ENCODE results near the gene SYCE3. TPM values are rescaled to one million over a fixed set of nuclear protein-coding genes. Genes with fewer than 3 reads are reported as not detected.

Gene SYCE3
- total and polyA plus RNA-seq, 3 experiments from 2014 or later = not detected

- Mint-ChIP-seq H3K4me1 (peaks cover 11 to 32% (median 17%) of the 10 kb centered on the region in 3 donors), H3K4me3 (peak within 1 kb of the TSS; percentile 88 to 98 (median 94)), H3K36me3 (peaks cover 0 to 22% (median 0%) of the 10 kb centered on the region in 3 donors), H3K9me3 (no peaks in the 10 kb centered on the region), H3K27me3 (no peaks in the 10 kb centered on the region), H3K27ac (peak within 1 kb of the TSS; percentile 88 to 99 (median 96))
- DNase-seq = peak; percentile 97 to 99 (median 98)
- CTCF ChIA-PET = interaction anchor here (1.1 to 2.9 kb wide), 4 partner anchors 17 to 57 kb away, joined by 4 to 18 read pairs (median 8); partner anchors contain the start of genes SCO2 and SYCE3
- Histone ChIP-seq H3K36me3 (ENCODE audit: insufficient read depth, low read length) (peaks cover 5% of the 10 kb centered on the region), H3K4me1 (ENCODE audit: insufficient read depth, low read length) (peaks cover 19% of the 10 kb centered on the region), H3K27me3 (ENCODE audit: insufficient read depth, low read length, poor library complexity, severe bottlenecking) (no peaks in the 10 kb centered on the region), H3K27ac (ENCODE audit: low read depth, low read length) (peak within 1 kb of the TSS; percentile 94), H3K9me3 (ENCODE audit: low read length) (no peaks in the 10 kb centered on the region), H3K4me3 (ENCODE audit: low read length) (peak within 1 kb of the TSS; percentile 89)
- POLR2A ChIA-PET = interaction anchor here (0.6 to 1.9 kb wide), 8 partner anchors 35 to 85 kb away, joined by 3 to 14 read pairs (median 5); partner anchors contain the start of genes ARSA, LMF2, NCAPH2 and SCO2
Measured at GRCh38 chr22:50582493-50583293, 20.0 kb upstream of the SYCE3 start, which contains the start of gene CHKB. TSS of gene CHKB (minus strand) at chr22:50582849. CDS start at chr22:50582781, 68 bp downstream.

GRCh38 chr22:50581950-50582492 lies 19.3 kb upstream of the SYCE3 start:
- ChIA-PET POLR2A (interaction anchor here (0.6 to 1.9 kb wide), 7 partner anchors 34 to 84 kb away, joined by 3 to 14 read pairs (median 6); partner anchors contain the start of genes ARSA, LMF2, NCAPH2 and SCO2), CTCF (interaction anchor here (1.2 to 2.9 kb wide), 4 partner anchors 17 to 57 kb away, joined by 3 to 18 read pairs (median 8); partner anchors contain the start of genes SCO2 and SYCE3)
- Mint-ChIP-seq H3K4me3 (peak overlapping the region; percentile 88 to 98 (median 94)), H3K27me3 (no peaks in the 10 kb centered on the region), H3K27ac (peak overlapping the region; percentile 65 to 96 (median 90)), H3K9me3 (no peaks in the 10 kb centered on the region), H3K36me3 (peaks cover 0 to 25% (median 0%) of the 10 kb centered on the region in 3 donors), H3K4me1 (peaks cover 16 to 39% (median 22%) of the 10 kb centered on the region in 3 donors)
- no peaks in the 10 kb centered on the region for H3K27me3 ChIP-seq (ENCODE audit: insufficient read depth, low read length, poor library complexity, severe bottlenecking)
- peaks cover 19% of the 10 kb centered on the region for H3K4me1 ChIP-seq (ENCODE audit: insufficient read depth, low read length)
- peak overlapping the region; percentile 94 for H3K27ac ChIP-seq (ENCODE audit: low read depth, low read length)
- no peaks in the 10 kb centered on the region for H3K9me3 ChIP-seq (ENCODE audit: low read length)
- H3K36me3 ChIP-seq (ENCODE audit: insufficient read depth, low read length) = peaks cover 5% of the 10 kb centered on the region
- DNase-seq = peak in 1 of 5 donors; percentile 13
- H3K4me3 ChIP-seq (ENCODE audit: low read length) = peak overlapping the region; percentile 83

GRCh38 chr22:50581031-50581949 lies 18.6 kb upstream of the SYCE3 start:
- peak overlapping the region; percentile 94 for H3K27ac ChIP-seq (ENCODE audit: low read depth, low read length)
- Mint-ChIP-seq H3K27ac (peak overlapping the region in 6 of 8 donors; percentile 79 to 96 (median 88)), H3K27me3 (no peaks in the 10 kb centered on the region), H3K36me3 (peaks cover 0 to 25% (median 0%) of the 10 kb centered on the region in 3 donors), H3K4me1 (peaks cover 16 to 42% (median 23%) of the 10 kb centered on the region in 3 donors), H3K9me3 (no peaks in the 10 kb centered on the region), H3K4me3 (peak overlapping the region; percentile 85 to 94 (median 89))
- POLR2A ChIA-PET = interaction anchor here (0.6 to 1.9 kb wide), 4 partner anchors 33 to 67 kb away, joined by 3 to 14 read pairs (median 8); partner anchors contain the start of gene SCO2
- peaks cover 19% of the 10 kb centered on the region for H3K4me1 ChIP-seq (ENCODE audit: insufficient read depth, low read length)
- H3K27me3 ChIP-seq (ENCODE audit: insufficient read depth, low read length, poor library complexity, severe bottlenecking) = no peaks in the 10 kb centered on the region
- CTCF ChIA-PET = interaction anchor here (1.2 to 2.9 kb wide), 5 partner anchors 16 to 56 kb away, joined by 3 to 18 read pairs (median 5); partner anchors contain the start of genes SCO2 and SYCE3
- no peak for DNase-seq
- peaks cover 5% of the 10 kb centered on the region for H3K36me3 ChIP-seq (ENCODE audit: insufficient read depth, low read length)
- H3K9me3 ChIP-seq (ENCODE audit: low read length) = no peaks in the 10 kb centered on the region
- peak overlapping the region; percentile 83 for H3K4me3 ChIP-seq (ENCODE audit: low read length)

GRCh38 chr22:50579752-50580151 lies 17.0 kb upstream of the SYCE3 start:
- H3K4me1 ChIP-seq (ENCODE audit: insufficient read depth, low read length) = peaks cover 19% of the 10 kb centered on the region
- peak overlapping the region in 3 of 8 donors; percentile 39 to 79 (median 69) for H3K27ac Mint-ChIP-seq
- peak overlapping the region in 2 of 7 donors; percentile 23 to 50 for H3K4me3 Mint-ChIP-seq
- H3K27me3 ChIP-seq (ENCODE audit: insufficient read depth, low read length, poor library complexity, severe bottlenecking) = no peaks in the 10 kb centered on the region
- peaks cover 5% of the 10 kb centered on the region for H3K36me3 ChIP-seq (ENCODE audit: insufficient read depth, low read length)
- DNase-seq = no peak
- POLR2A ChIA-PET = no interaction called here
- no peaks in the 10 kb centered on the region for H3K9me3 Mint-ChIP-seq
- CTCF ChIA-PET = no interaction called here
- peaks cover 0 to 33% (median 0%) of the 10 kb centered on the region in 3 donors for H3K36me3 Mint-ChIP-seq
- no peaks in the 10 kb centered on the region for H3K27me3 Mint-ChIP-seq
- H3K9me3 ChIP-seq (ENCODE audit: low read length) = no peaks in the 10 kb centered on the region
- H3K4me1 Mint-ChIP-seq = peaks cover 16 to 45% (median 23%) of the 10 kb centered on the region in 3 donors
- no peak overlapping the region for H3K27ac ChIP-seq (ENCODE audit: low read depth, low read length)
- H3K4me3 ChIP-seq (ENCODE audit: low read length) = no peak overlapping the region

GRCh38 chr22:50578776-50579310 lies 16.1 kb upstream of the SYCE3 start:
- Mint-ChIP-seq H3K9me3 (no peaks in the 10 kb centered on the region), H3K36me3 (peaks cover 0 to 38% (median 2%) of the 10 kb centered on the region in 3 donors), H3K27me3 (no peaks in the 10 kb centered on the region), H3K4me1 (peaks cover 15 to 40% (median 23%) of the 10 kb centered on the region in 3 donors), H3K4me3 (peak overlapping the region in 1 of 7 donors; percentile 23), H3K27ac (no peak overlapping the region)
- H3K4me1 ChIP-seq (ENCODE audit: insufficient read depth, low read length) = peaks cover 19% of the 10 kb centered on the region
- POLR2A ChIA-PET = interaction anchor here (0.8 kb wide), 1 partner anchor 53 kb away, joined by 3 read pairs; the partner anchor contains the start of gene SCO2
- H3K27ac ChIP-seq (ENCODE audit: low read depth, low read length) = no peak overlapping the region
- peaks cover 5% of the 10 kb centered on the region for H3K36me3 ChIP-seq (ENCODE audit: insufficient read depth, low read length)
- H3K27me3 ChIP-seq (ENCODE audit: insufficient read depth, low read length, poor library complexity, severe bottlenecking) = no peaks in the 10 kb centered on the region
- CTCF ChIA-PET = interaction anchor here (1.0 to 1.2 kb wide), 2 partner anchors 9 to 16 kb away, joined by 3 read pairs; no protein-coding TSS in a partner anchor
- no peak overlapping the region for H3K4me3 ChIP-seq (ENCODE audit: low read length)
- no peaks in the 10 kb centered on the region for H3K9me3 ChIP-seq (ENCODE audit: low read length)
- DNase-seq = no peak

- Histone ChIP-seq H3K4me3 (ENCODE audit: low read length) (no peak within 1 kb of the TSS), H3K27me3 (ENCODE audit: insufficient read depth, low read length, poor library complexity, severe bottlenecking) (no peaks in the 10 kb centered on the region), H3K9me3 (ENCODE audit: low read length) (no peaks in the 10 kb centered on the region), H3K27ac (ENCODE audit: low read depth, low read length) (no peak within 1 kb of the TSS), H3K36me3 (ENCODE audit: insufficient read depth, low read length) (peaks cover 5% of the 10 kb centered on the region), H3K4me1 (ENCODE audit: insufficient read depth, low read length) (peaks cover 12% of the 10 kb centered on the region)
- Mint-ChIP-seq H3K9me3 (no peaks in the 10 kb centered on the region), H3K4me1 (peaks cover 8 to 34% (median 18%) of the 10 kb centered on the region in 3 donors), H3K4me3 (peak within 1 kb of the TSS in 3 of 7 donors; percentile 15 to 23 (median 15)), H3K27me3 (no peaks in the 10 kb centered on the region), H3K36me3 (peaks cover 0 to 39% (median 2%) of the 10 kb centered on the region in 3 donors), H3K27ac (peak within 1 kb of the TSS in 3 of 8 donors; percentile 12 to 78 (median 17))
- DNase-seq = no peak
- CTCF ChIA-PET = interaction anchor here (0.6 to 1.6 kb wide), 4 partner anchors 9 to 43 kb away, joined by 3 to 6 read pairs (median 3); no protein-coding TSS in a partner anchor
- POLR2A ChIA-PET = interaction anchor here (0.8 kb wide), 1 partner anchor 53 kb away, joined by 3 read pairs; the partner anchor contains the start of gene SCO2
Measured at GRCh38 chr22:50577987-50578775, 15.5 kb upstream of the SYCE3 start, which contains the start of gene CPT1B. TSS of gene CPT1B (minus strand) at chr22:50578427. CDS start at chr22:50577915, 512 bp downstream.
